Stomach (tissue), 4 donors: ENCODE results near the gene PLD4.

ENCODE experiments used
- EP300 ChIP-seq: sonication (generic); formaldehyde crosslinking; IDR thresholded peaks from one replicate; pipeline ENCODE4 v1.6.1; 2017; ENCODE audit warnings: antibody characterized with exemption
- POLR2A ChIP-seq, 4 donors: fragments of 450-650 bp; IDR thresholded peaks; one replicate each; pipeline ENCODE4 v1.6.1; 2016; ENCODE audit warnings: antibody characterized with exemption in 4 of 4, control low read depth in 2 of 4, mild to moderate bottlenecking in 1 of 4, moderate library complexity in 1 of 4
- TF ChIP-seq, protein P1 (sequence below), 7 experiments: fragments of 450-650 bp in 4 of 7; fragments of 200-600 bp in 3 of 7; sonication (generic) in 3 of 7; IDR thresholded peaks; one replicate each; pipeline ENCODE4 v1.5.1; 2016 to 2019; ENCODE audit warnings: antibody characterized with exemption in 7 of 7, control low read depth in 2 of 7, mild to moderate bottlenecking in 1 of 7

DNA sequence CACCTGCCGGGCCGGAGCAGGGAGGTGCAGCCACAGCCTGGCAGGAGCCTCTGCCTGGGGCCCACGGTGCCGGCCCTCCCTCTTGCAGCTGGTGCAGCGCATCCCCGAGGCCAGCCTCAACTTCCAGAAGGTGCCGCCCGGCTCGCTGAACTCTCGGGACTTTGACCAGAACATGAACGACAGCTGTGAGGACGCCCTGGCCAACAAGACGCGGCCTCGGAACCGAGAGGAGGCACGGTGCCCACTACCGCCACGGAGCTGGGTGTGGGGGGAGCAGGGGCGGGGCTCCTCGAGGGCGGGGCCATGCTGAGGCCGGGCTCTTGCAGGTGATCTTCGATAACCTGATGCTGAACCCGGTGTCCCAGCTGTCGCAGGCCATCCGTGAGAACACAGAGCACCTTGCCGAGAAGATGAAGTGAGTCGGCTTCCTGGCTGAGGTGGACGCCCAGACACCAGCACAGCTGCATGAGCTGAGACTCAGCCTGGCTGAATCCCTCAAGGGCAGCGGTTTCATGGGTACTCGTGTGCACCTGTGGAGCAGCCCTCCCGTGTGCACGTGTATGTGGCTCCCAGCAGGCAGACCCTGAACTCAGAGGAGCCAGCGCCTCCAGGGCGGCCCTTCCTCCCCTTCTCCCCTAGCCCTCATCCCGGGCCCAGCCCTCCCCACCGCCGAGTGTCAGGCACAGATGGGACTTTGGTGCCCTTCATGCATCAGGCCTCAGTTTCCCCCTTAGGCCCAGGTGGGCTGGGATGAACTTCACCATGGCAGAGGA, 31.1 kb upstream of the PLD4 start:
- TF ChIP-seq POLR2A (IDR thresholded peaks at IDR 0.05), result no peak
- TF ChIP-seq, protein P1, sequence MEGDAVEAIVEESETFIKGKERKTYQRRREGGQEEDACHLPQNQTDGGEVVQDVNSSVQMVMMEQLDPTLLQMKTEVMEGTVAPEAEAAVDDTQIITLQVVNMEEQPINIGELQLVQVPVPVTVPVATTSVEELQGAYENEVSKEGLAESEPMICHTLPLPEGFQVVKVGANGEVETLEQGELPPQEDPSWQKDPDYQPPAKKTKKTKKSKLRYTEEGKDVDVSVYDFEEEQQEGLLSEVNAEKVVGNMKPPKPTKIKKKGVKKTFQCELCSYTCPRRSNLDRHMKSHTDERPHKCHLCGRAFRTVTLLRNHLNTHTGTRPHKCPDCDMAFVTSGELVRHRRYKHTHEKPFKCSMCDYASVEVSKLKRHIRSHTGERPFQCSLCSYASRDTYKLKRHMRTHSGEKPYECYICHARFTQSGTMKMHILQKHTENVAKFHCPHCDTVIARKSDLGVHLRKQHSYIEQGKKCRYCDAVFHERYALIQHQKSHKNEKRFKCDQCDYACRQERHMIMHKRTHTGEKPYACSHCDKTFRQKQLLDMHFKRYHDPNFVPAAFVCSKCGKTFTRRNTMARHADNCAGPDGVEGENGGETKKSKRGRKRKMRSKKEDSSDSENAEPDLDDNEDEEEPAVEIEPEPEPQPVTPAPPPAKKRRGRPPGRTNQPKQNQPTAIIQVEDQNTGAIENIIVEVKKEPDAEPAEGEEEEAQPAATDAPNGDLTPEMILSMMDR (IDR thresholded peaks at IDR 0.05), result no peak
- no peak for TF ChIP-seq EP300
